GM10248 (cell line): ENCODE measurements around the gene SLC25A23.

Experiments used
- CTCF ChIA-PET: fragments of 300-600 bp; sonication (Branson Sonifier 250); formaldehyde crosslinking; extraction: SDS; loops from one replicate; lab custom pipeline; 2021; ENCODE audit warnings: antibody characterized with exemption; lab: Yijun Ruan, JAX
- POLR2A ChIA-PET: fragments of 350-650 bp; sonication (Branson Sonifier 250); formaldehyde crosslinking; extraction: SDS; loops from one replicate; lab custom pipeline; 2020; ENCODE audit warnings: antibody characterized with exemption; lab: Yijun Ruan, JAX
- DNase-seq: peaks from one replicate; pipeline ENCODE4 v3.0.0; 2012; ENCODE audit errors: extremely low spot score
- CTCF ChIP-seq: IDR thresholded peaks from 2 replicates; pipeline ENCODE4 v1.5.1; 2012; ENCODE audit warnings: mild to moderate bottlenecking, low read depth; ENCODE audit errors: extremely low read depth, missing control alignments, control extremely low read depth

Gene SLC25A23

DNA sequence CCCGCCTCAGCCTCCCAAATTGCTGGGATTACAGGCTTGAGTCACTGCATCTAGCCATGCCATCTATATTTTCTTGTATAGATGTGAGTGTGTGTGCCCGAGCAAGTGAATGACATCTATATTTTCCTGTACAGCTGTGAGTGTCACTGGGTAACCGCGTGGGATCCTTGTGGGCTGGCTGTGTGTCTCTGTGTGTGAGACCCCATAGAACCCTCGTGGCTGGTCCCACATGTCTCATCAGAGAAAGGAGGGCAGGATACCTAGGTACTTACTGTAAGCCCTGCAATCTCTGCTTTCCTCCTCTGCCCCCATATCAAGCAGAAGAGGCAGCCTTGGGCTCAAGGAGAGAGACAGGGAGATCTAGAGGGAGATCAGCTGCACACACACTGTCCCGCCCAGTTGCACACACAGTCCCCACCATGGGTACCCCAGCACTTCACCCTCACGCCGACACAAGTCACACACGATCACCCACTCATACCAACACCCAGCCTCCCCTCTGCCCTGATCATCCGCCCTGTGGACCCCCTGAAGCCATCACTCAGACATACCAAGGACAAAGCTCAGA, 21.3 kb upstream of the SLC25A23 start:
- peak; percentile 32 for DNase-seq
- ChIA-PET POLR2A (interaction anchor here (0.5 to 1.0 kb wide), 2 partner anchors 32 to 56 kb away, joined by 3 to 4 read pairs; partner anchors contain the start of gene KHSRP), CTCF (interaction anchor here (0.6 to 4.7 kb wide), 24 partner anchors 8 to 383 kb away, joined by 3 to 33 read pairs (median 4); partner anchors contain the start of genes CRB3, GPR108, SLC25A23 and TUBB4A)
- no peak for TF ChIP-seq CTCF

GRCh38 chr19:6479836-6480398, 20.3 kb upstream of the SLC25A23 start:
- POLR2A ChIA-PET: no interaction called here
- peak; percentile 9 for DNase-seq
- CTCF ChIA-PET: interaction anchor here (1.5 to 4.7 kb wide), 3 partner anchors 20 to 384 kb away, joined by 4 to 33 read pairs (median 15); partner anchors contain the start of gene TUBB4A
- no peak for TF ChIP-seq CTCF

DNA sequence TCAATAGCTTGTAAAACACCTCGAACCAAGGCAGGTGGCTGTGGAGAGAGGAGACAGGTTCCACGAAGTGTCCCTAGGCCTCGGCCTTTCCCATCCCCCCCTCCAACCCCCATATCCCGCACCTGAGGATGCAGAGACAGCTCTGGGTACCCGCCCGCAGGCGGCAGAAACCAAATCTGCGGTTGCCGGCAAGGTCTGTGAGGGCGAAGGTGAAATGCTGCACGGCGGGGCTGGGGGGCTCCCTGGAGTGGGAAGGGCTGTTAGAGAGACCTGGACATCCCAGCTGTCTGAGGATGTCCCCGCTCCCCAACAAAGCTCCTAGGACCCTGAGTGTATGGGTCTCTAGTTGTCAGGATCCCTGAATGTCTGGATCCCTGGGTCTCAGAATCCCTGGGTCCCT, 19.2 kb upstream of the SLC25A23 start:
- TF ChIP-seq CTCF: no peak
- DNase-seq: no peak
- CTCF ChIA-PET: interaction anchor here (1.5 to 2.0 kb wide), 2 partner anchors 11 to 385 kb away, joined by 4 to 6 read pairs; no protein-coding TSS in a partner anchor
- POLR2A ChIA-PET: no interaction called here

DNA sequence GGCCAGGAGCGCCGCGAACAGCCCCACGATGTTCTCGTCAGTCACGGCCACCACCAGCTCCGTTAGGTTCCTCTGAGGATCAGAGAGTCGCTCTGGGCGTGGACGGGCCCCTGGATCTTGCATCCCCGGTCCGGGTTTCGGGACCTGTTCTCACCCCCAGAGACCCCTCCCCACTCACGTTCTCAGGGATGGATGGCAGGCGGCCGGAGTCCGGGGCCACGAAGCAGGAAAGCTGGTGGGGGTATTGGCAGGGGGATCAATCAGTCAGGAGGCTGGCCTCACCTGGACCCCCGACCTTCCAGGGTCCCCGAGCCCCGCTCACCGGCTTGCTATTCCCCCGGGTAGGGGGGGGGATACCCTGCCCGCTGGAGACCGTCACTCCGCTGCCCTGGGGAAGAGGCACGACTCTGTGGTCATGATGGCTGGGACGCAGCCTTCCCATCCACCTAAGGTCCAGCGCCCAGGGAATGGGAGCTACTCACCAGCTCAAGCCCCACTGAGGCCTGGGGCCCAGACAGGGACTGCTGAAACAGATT, 17.4 kb upstream of the SLC25A23 start:
- CTCF ChIA-PET: interaction anchor here (2.0 kb wide), 1 partner anchor 13 kb away, joined by 6 read pairs; no protein-coding TSS in a partner anchor

DNA sequence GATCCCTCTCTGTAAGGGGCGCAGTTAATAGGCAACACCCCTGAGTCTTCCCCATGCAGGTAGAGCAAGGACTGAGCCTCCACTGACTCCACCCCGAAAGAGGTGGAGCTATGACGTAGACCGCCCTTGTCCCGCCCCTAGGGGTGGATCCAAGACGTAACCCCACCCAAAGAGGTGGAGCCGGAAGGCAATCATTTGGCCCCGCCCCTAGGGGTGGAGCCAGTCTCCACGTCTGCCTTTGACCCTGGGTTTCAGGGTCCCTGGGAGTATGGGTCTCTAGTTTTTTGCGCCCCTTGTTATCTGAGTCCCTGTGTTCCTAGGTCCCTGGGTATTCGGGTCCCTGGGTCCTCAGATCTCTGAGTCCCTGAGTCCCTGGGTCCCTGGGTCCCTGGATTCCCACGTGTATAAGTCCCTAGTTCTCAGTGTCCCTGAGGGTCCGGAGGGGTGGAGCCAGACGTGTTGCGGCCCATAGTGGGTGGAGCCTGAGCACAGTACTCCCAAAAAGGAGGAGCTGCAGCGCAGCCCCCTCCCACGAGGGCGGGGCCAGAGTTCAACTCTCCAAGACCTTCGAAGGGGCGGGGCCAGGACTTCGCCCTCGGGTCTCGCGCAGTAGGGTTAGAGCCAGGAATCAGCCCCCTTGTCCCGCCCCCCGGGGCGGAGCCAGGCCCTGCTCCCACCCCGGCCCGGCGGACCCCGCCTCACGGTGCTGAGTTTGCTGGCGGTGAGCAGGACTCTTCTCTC, 16.7 kb upstream of the SLC25A23 start:
- POLR2A ChIA-PET: no interaction called here
- no peak for TF ChIP-seq CTCF
- peak; percentile 75 for DNase-seq
- CTCF ChIA-PET: no interaction called here

More for the DNA sequence above, 17.4 kb upstream of the SLC25A23 start:
- DNase-seq: no peak
- no peak for TF ChIP-seq CTCF
- POLR2A ChIA-PET: no interaction called here

GRCh38 chr19:6475321-6476108, 15.9 kb upstream of the SLC25A23 start:
- DNase-seq: no peak
- CTCF ChIA-PET: no interaction called here
- POLR2A ChIA-PET: no interaction called here
- no peak for TF ChIP-seq CTCF
